H7 (cell line): ENCODE data around the gene ALK. TPM values are rescaled to one million over a fixed set of nuclear protein-coding genes. Genes with fewer than 3 reads are reported as not detected.

ENCODE experiments used
- DNase-seq: peaks from one replicate; pipeline ENCODE4 v3.0.0; 2012
- H3K27me3 ChIP-seq: 2 replicates; pipeline ENCODE4 v1.6.0; 2011; ENCODE audit warnings: mild to moderate bottlenecking, low read length; ENCODE audit not compliant: control insufficient read depth, insufficient read depth
- H3K36me3 ChIP-seq: replicated peaks from 2 replicates; pipeline ENCODE4 v1.5.1; 2011; ENCODE audit warnings: low read length; ENCODE audit not compliant: control insufficient read depth, insufficient read depth
- H3K4me3 ChIP-seq: 2 replicates; pipeline ENCODE4 v1.5.1; 2011; ENCODE audit warnings: low read depth, mild to moderate bottlenecking, control low read depth, low read length, moderate library complexity; ENCODE audit not compliant: insufficient read depth
- total RNA-seq: library from RNA; depleted of rRNA; stranded (reverse); fragments of >200 nt; shearing (Covaris generic); gene quantifications from 2 replicates; pipeline ENCODE4 v1.2.3, GENCODE V29; 2014

Gene ALK
- total RNA-seq, 1 experiment from 2014 or later = 0.21 TPM

DNA sequence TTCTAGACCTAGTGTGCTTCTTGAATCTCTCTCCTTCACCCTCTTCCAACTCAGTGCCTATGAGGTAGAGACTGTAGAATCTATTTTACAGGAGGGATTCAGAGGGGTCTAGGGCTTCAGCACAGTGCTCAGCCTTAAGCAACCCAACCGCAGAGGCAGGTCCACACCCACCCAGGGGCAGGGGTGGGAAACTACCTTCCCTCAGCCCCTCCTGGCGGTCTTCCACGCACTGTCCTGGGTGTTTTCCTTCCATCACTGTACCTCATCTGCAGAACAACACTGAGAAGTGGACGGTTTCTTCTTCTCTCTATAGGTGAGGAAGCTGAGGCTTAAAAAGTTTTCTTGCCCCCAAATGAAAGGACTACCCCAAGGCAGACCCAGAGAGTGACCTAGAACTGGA is 222.3 kb downstream of the ALK start:
- no peak for DNase-seq
- Histone ChIP-seq H3K36me3 (no peaks in the 10 kb centered on the region), H3K4me3 (no peak overlapping the region), H3K27me3 (no peaks in the 10 kb centered on the region)

DNA sequence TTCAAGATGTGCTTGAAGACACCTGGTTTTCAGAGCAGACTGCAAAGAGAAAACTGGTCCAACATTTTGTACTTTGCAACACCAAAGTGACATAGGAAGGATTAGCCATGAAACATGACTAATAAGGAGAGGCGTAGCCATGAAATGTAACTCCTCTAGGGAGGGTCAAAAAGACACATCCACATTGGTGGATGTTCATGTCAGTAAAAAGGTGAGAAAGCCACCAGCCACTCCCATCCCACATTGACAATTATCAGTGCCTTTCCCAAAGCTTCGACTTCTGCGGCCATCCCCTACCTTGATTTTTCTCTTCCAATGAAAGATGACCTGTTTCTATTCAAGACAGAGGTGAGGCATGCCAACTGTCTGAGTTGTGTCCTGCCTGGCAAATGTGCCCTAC is 223.2 kb downstream of the ALK start:
- peak; percentile 5 for DNase-seq

DNA sequence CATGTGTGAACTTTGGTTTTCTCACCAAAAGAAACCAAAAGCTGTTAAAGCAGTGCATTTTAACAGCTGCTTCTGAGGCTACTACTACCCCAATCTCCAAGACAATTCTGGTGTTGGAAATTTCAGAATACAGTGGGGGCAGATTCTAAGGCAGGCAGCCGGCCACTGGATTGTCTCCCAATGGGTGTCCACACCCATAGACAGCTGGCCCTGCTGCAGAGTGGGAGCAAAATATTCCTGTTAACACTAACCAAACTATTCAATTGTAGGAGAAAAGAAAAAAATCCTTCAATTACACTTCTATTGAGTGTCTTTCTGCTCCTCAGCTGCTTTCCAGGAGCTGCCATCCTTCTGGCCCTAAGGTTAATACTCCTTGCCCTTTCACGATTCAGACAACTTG is 223.7 kb downstream of the ALK start:
- Histone ChIP-seq H3K36me3 (no peaks in the 10 kb centered on the region), H3K27me3 (no peaks in the 10 kb centered on the region), H3K4me3 (no peak overlapping the region)
- no peak for DNase-seq

More for the DNA sequence above, 223.2 kb downstream of the ALK start:
- no peak overlapping the region for H3K4me3 ChIP-seq
- H3K36me3 ChIP-seq = no peaks in the 10 kb centered on the region
- H3K27me3 ChIP-seq = no peaks in the 10 kb centered on the region

DNA sequence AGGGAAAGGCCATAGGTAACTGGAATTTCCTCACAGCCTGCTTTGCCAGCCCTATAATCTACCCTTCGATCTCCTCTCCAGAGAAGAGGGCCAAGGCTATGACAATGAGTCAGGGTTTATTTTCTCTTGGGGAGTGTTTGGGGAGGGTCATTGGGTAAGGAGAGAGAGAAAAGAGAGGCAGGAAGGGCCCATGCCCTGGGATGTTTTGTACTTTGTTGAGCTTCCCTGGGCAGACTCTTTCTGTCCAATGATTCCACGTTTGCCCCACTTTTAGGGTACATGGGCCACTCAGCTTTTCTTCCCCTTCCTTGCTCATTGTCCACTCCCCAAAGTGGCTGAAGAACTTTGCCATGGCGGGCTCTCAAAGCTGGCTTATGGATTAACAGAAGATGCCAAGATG is 224.2 kb downstream of the ALK start:
- H3K27me3 ChIP-seq = no peaks in the 10 kb centered on the region
- H3K4me3 ChIP-seq = no peak overlapping the region
- DNase-seq = no peak

DNA sequence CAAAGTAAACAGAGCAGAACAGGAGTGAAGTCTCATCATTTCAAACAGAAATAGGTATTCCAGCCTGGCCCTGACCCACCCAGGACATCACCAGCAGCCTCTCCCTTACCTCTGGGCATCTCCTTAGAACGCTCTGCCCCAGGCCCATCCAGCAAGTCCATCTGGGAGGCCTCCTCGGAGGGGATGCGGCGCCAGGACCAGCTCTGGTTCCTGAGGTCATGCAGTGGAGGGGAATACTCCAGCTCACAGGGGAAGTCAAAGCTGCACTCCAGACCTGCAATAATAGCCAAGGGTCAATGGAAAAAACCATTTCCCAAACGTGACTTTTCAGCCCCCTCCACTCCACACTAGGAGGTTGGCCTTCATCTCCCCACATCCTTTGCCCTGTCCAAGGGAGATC is 226.6 kb downstream of the ALK start:
- no peaks in the 10 kb centered on the region for H3K27me3 ChIP-seq
- DNase-seq = no peak
- no peaks in the 10 kb centered on the region for H3K36me3 ChIP-seq
- no peak overlapping the region for H3K4me3 ChIP-seq

More for the DNA sequence above, 224.2 kb downstream of the ALK start:
- no peaks in the 10 kb centered on the region for H3K36me3 ChIP-seq

DNA sequence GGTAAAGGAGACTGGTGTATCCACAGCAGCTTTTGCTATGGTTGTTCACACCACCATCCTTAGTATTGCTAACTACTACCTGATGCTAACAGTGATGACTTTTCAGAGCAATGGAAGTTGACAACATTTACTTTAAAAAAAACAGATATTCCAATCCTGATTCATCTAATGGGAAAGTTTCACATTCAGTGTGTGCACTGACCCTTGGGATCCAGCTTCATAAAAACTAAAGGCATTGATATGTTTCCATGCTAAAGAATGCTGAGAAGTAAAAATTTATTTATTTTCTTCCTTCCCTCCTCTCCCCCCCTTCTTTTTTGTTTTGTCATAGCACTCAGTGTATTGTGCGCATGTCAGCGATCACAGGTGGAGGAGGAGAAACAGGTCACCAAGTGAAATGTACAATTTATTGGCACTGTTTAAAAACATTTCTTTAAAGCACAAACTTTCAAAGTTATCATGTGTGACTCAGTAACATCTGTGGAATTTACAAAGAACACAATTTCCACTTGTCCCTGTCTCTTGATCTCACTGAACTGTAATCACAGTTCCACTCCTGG is 229.9 kb downstream of the ALK start:
- Histone ChIP-seq H3K4me3 (no peak overlapping the region), H3K36me3 (no peaks in the 10 kb centered on the region), H3K27me3 (no peaks in the 10 kb centered on the region)
- DNase-seq = no peak

DNA sequence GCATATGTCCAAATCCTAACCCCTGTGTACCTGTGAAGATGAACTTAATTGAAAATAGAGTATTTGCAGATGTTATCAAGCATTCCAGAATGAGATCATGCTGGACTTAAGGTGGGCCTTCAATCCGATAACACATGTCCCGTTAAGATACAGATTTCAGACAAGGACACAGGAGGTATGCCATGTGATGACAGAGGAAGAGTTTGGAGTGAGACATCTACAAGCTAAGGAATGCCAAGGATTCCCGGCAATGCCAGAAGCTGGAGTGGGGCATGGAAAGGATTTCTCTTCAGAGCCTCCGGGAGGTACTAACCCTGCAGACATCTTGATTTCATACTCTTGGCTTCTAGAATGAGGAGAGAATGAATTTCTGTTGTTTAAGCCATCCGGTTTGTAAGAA is 231.7 kb downstream of the ALK start:
- no peak overlapping the region for H3K4me3 ChIP-seq
- DNase-seq = no peak
- no peaks in the 10 kb centered on the region for H3K27me3 ChIP-seq
- no peaks in the 10 kb centered on the region for H3K36me3 ChIP-seq

DNA sequence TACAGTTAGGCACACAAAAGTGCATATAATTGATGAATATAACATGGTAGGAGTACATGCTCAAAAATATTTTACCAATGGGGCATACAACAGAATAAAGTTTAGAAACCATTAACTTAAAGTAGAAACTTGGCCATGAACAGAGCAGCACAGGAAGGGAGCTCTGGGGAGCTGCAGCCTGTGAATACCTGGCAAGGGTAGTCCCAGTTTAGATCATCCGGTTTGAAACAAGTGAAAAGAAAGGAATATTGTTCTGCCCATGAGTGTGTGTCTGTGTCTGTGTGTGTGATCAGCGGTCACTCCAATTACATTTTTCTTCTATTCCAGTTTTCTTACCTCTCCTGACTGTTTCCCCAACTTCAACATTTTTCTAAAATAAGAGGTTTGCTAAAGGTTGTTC is 233.0 kb downstream of the ALK start:
- H3K27me3 ChIP-seq = no peaks in the 10 kb centered on the region
- no peaks in the 10 kb centered on the region for H3K36me3 ChIP-seq
- no peak overlapping the region for H3K4me3 ChIP-seq
- DNase-seq = no peak

DNA sequence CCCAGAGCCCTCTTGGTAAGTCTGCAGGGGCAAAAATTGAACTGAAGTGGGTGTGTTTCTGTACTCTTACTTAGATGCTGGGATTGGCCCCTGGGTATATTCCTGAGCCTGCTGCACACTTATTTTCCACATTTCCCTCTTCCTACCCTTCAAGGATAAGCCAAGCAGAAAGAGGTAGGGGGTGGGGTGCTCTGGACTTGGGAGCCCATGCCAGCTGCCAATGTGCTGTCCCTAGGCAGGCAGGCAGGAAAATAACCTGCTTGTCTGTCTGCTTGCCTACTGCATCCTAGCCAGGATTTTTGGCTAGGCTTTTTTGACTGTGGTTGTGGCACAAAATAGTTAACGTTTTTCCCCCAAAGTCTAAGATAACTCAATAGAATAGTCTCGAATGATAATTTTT is 234.3 kb downstream of the ALK start:
- DNase-seq = no peak
- H3K27me3 ChIP-seq = no peaks in the 10 kb centered on the region
- no peak overlapping the region for H3K4me3 ChIP-seq
- H3K36me3 ChIP-seq = no peaks in the 10 kb centered on the region

DNA sequence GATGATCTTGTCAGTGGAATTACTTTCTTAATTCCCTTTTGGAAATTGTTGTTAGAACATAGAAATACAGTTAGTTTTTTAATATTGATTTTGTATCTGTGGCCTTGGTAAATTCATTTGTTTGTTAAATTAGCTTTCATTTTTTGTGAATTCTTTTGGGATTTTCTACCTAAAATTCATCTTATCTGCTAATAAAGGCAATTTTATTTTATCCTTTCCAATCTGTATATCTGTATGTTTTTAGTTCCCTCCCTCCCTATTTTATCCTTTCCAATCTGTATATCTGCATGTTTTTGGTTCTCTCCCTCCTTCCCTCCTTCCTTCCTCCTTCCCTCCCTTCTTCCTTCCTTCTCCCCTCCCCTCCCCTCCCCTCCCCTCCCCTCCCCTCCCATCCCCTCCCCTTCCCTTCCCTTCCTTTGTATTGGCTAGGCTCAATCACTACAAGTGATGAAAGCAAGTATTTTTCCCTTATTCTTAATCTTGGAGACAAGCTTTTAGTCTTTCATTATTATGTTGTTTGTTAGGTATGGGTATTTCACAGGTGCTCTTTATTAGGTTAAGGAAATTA is 244.4 kb downstream of the ALK start:
- Histone ChIP-seq H3K4me3 (no peak overlapping the region), H3K36me3 (no peaks in the 10 kb centered on the region)

DNA sequence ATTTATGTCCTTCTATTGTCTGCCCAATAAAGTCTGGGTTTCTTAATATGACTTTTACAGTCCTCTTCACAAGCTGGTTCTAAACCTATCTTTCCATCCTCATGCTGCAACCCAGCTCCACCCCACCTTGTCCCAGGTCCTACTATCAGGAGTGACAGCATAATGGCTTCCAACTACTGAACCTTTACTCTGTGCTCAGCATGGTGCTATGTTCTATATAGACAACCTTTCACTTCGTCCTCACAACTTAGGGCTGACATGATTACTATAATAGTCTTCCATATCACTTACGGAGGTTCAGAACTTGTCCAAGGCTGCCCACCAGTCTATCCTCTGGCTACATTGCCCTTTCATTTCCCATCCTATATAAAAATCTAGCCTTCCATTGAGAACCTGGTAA is 256.8 kb downstream of the ALK start:
- no peaks in the 10 kb centered on the region for H3K27me3 ChIP-seq
- no peak overlapping the region for H3K4me3 ChIP-seq
- no peak for DNase-seq
- no peaks in the 10 kb centered on the region for H3K36me3 ChIP-seq

More for the DNA sequence above, 244.4 kb downstream of the ALK start:
- H3K27me3 ChIP-seq = no peaks in the 10 kb centered on the region
- no peak for DNase-seq

DNA sequence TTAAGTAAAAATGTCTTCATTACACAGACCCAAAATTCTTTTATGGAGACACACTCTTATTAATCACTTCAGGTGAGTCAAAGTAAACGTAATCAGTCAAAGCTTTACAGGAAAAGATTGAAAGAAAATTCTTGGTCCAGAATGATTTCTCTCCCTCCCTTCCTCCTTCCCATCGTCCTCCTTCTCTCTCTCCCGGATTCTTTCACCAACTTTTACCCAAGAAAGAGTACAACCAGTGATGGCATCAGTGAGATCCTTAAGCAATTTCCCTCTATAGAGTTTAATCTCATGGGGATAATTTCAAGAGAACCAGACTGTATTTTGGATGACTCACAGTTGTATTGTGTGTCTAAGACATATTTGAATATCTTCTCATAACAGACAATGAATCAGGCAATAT is 258.1 kb downstream of the ALK start:
- no peaks in the 10 kb centered on the region for H3K36me3 ChIP-seq
- no peak overlapping the region for H3K4me3 ChIP-seq
- DNase-seq = no peak
- no peaks in the 10 kb centered on the region for H3K27me3 ChIP-seq

DNA sequence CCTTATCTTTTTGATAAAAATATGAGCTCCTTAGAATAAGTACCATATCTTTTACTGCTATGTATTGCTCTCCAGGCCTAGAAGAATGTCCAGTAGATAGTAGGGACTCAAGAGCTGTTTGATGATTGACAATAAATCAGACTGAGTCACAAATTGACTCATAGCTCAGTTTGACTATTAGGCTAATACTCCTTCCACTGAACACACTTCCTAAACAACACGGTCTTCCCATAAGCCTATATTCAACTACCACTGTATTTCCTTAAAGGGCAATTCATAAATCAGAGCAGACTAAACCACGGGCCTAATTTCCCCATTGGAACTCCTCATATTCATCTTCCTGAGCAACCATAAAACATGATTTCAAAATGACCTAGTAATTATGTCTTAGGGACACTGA is 258.5 kb downstream of the ALK start:
- DNase-seq = no peak
- no peak overlapping the region for H3K4me3 ChIP-seq
- H3K36me3 ChIP-seq = no peaks in the 10 kb centered on the region
- H3K27me3 ChIP-seq = no peaks in the 10 kb centered on the region

DNA sequence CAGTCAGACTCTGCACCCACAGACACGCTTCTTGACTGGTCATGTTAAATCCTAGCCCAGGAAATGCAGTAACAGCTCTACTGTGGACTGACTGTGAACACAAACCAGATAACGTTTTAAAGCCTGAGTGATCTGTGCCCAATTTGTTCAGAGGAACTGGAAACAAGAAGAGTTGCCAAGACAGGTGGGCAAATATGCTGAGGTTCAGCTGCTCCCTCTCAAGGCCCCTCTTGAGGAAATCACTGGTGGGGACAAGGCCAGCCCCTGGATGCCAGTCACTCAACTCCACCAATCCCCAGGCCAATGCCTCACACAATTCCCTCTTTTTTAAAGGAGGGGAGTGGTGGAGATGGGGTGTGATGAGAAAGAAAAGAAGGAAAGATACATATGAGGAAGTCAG is 261.2 kb downstream of the ALK start:
- DNase-seq = no peak
- H3K36me3 ChIP-seq = no peaks in the 10 kb centered on the region
- H3K4me3 ChIP-seq = no peak overlapping the region
- no peaks in the 10 kb centered on the region for H3K27me3 ChIP-seq

DNA sequence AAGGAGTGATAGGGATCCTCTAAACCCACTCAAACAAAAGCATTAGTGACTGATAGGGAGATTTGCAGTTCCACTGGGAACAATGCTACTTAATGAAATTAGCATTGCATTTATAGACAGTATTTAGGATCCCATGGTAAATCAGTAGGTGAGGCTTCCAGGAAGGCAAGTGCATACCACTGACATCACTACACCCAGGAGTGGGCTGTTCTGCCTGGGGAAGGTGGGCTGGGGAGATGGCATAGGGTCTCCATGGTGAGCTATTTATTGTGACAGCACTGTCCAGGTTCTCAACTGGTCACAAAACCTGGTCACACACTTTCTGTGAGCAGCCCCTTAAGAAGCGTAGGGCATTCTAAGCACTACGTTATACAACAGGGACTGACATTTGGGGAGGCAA is 262.2 kb downstream of the ALK start:
- no peaks in the 10 kb centered on the region for H3K36me3 ChIP-seq
- DNase-seq = no peak
- H3K27me3 ChIP-seq = no peaks in the 10 kb centered on the region

DNA sequence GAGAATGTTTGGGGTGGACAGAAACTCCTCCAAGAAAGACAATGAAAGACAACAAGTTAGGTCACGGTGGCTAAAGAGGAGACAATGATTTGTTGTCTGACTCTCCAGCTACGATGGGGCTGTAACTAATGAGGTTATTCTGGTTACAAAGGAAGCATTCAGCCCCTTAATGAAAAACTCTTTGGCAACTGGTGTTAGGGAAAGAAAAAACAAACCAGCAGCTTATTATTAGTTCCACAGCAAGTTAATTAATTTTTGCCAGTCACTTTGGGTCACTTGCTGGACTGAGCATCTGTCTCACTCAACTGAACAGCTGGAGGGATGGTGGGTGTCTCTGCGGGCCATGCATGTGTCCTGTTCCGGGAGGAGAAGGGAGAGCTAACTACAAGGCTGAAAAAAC is 263.7 kb downstream of the ALK start:
- no peak for DNase-seq
- no peaks in the 10 kb centered on the region for H3K27me3 ChIP-seq
- no peaks in the 10 kb centered on the region for H3K36me3 ChIP-seq

More for the DNA sequence above, 262.2 kb downstream of the ALK start:
- H3K4me3 ChIP-seq = no peak overlapping the region

More for the DNA sequence above, 263.7 kb downstream of the ALK start:
- no peak overlapping the region for H3K4me3 ChIP-seq
